Inflammatory macrophage treated with lipopolysaccharide for 4 hours (primary cell): ENCODE data around the gene RNF144B.
A peak's percentile ranks its signal among the peaks of the same experiment; 100 is the strongest.
"Not testable (repeated sequence)": the region's sequence is repeated elsewhere in the genome, so short reads cannot be mapped to it uniquely, and the experiment has no call there.

Source experiments
- DNase-seq: peaks from one replicate; pipeline ENCODE4 v3.0.0-alpha.2; 2020

The RNF144B gene

DNA sequence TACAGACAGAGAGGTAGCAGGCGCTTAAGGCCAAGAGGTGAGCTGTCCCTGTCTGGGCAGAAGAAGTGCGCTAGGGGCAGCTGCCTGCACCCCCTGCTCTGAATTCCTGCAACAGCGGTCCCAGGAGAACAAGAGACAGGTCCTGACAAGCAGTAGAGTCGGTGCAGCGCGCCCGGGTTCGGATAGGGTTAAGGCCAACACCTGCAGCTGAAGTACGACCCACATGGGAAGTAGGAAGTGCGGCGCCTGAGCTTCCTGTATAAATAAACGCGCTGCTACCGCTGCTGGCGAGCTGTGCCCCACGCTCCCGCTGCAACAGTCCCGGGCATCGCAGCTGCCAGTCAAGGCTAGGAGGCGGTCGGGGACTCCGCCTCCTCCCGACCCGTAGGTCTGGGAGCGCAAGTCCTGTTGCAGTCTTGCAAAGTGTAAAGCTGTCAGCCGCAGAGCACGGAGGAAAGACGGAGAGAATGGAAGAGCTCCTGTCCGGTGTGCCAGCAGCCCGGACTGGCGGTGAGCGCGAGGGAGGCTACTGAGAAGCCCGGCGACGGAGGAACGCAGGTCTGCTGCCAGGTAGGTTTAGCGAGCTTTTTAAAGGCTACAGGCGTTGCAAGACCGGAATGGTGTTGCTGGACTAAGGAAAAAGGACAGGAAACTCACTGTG is at the start of gene RNF144B:
Gene RNF144B (plus strand): TSS at position 290 of the 661 bp plus-strand sequence. CDS start 12,185 bp downstream, outside the sequence.
- peak; percentile 96 for DNase-seq

GRCh38 chr6:18339599-18339998 is 47.6 kb upstream of the RNF144B start:
- DNase-seq: no peak

GRCh38 chr6:18340781-18341551 is 46.2 kb upstream of the RNF144B start:
- DNase-seq: no peak

DNA sequence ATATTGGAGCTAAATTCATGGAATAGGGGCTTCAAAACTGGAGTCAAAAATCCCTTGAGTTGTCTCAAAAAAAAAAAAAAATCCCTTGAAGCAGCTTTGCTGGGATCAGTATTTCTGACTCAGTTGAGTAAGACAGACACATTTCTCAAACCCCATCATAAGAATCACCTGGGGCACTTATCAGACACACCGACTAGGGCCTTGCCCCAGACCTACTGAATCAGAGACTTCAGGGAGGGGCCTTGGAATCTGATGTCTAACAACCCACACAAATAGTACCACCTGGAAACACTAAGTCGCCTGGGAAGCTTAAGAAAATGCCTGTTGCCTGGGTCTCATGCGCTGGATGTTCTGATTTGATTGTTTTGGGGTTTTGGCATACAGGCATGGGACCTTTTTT is 44.9 kb upstream of the RNF144B start:
- DNase-seq: no peak

DNA sequence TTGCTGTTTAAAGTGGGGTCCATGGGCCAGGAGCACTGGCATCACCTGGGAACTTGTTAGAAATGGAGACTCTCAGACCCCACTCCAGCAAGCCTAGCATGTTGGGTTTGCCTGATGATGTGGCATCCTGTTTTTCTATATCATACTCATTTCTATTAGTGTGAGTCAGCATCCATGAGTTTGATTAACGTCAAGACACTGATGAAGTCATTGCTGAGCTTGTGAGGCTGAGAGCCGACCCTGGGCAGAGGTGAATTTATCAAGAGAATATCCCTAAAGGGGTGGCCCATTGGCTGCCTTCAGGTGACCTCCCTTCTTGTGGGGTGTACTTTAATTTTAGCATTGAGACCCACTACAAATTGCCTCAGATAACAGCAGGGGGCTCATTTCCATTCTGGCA is 43.4 kb upstream of the RNF144B start:
- DNase-seq: peak; percentile 55

GRCh38 chr6:18347021-18347577 is 40.1 kb upstream of the RNF144B start:
- peak; percentile 40 for DNase-seq

DNA sequence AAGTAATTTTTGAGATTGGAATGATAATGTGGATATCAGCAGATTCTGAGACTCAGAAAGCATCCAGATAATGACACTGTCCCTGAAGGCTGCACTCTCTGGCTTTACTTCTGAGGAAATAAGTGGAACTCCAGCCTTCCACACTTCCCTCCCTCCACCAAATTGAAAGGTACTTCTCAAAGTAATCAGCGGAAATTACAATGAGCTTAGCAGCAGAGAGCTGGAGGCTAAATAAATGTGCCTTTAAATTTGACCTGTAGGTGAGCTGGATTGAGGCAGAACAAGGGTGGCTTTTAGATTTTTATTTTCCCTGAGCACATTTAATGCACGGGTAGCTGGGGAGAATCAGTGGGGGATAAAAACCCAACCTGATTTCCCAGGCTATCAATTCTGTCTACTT is 39.3 kb upstream of the RNF144B start:
- no peak for DNase-seq

- DNase-seq: peak; percentile 70
Observed at GRCh38 chr6:18349386-18349785, 37.8 kb upstream of the RNF144B start.

DNA sequence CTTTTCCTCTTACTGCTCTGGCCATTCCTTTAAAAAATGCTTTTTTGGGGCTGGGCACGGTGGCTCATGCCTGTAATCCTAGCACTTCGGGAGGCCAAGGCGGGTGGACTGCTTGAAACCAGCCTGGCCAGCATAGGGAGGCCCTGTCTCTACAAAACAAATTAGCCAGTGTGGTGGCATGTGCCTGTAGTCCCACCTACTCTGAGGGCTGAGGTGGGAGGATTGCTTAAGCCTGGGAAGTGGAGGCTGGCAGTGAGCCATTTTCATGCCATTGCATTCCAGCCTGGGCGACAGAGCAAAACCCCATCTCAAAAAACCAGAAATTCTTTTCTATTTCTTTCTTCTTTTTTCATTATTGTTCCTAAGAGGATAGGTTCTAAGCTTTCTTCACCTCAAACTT is 36.9 kb upstream of the RNF144B start:
- DNase-seq: peak; percentile 58

DNA sequence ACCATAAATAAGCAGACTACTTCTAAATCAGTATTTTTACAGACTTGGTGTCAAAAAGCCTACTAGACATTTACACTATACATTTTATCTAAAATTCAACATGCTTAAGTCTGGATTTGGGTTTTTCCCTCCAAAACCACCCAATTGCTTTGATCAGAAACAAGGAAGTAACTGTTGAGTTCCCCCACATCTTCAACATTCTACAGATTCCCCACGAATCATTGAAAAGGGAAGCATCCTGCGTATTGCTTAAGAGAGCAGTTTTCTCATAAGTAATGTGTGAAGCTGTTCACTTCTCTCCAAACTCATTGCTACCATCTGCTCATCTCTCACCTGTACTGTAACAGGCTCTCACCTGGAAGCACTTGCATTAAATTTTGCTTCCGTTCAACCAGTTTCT is 36.4 kb upstream of the RNF144B start:
- DNase-seq: peak; percentile 94

- no peak for DNase-seq
Observed at GRCh38 chr6:18352001-18352400, 35.1 kb upstream of the RNF144B start.

DNA sequence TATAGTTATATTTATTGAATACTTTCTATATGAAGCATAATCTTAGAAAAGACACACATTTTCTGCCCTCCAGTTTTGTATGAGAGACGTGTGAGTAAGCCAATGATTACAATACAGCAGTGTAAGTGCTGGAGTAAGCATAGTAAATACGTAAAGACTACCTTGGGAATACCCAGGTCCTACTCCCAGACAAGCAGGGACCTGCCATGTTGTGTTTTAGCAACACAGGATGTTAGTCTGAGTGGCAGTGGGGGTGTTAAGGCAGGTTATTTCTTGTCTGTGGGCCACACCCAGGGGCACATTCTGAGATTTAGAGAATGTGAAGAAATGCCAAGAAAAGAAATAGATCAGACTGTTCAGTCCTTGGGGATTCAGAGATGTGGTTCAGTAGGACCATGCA is 34.3 kb upstream of the RNF144B start:
- no peak for DNase-seq

GRCh38 chr6:18353251-18353650 is 33.9 kb upstream of the RNF144B start:
- DNase-seq: no peak

DNA sequence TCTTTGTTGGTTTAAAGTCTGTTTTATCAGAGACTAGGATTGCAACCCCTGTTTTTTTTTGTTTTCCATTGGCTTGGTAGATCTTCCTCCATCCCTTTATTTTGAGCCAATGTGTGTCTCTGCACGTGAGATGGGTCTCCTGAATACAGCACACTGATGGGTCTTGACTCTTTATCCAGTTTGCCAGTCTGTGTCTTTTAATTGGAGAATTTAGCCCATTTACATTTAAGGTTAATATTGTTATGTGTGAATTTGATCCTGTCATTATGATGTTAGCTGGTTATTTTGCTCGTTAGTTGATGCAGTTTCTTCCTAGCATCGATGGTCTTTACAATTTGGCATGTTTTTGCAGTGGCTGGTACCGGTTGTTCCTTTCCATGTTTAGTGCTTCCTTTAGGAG is 29.6 kb upstream of the RNF144B start:
- not testable (repeated sequence) for DNase-seq

- peak; percentile 71 for DNase-seq
Observed at GRCh38 chr6:18359237-18359885, 27.8 kb upstream of the RNF144B start.

- DNase-seq: no peak
Observed at GRCh38 chr6:18360188-18360587, 27.0 kb upstream of the RNF144B start.

DNA sequence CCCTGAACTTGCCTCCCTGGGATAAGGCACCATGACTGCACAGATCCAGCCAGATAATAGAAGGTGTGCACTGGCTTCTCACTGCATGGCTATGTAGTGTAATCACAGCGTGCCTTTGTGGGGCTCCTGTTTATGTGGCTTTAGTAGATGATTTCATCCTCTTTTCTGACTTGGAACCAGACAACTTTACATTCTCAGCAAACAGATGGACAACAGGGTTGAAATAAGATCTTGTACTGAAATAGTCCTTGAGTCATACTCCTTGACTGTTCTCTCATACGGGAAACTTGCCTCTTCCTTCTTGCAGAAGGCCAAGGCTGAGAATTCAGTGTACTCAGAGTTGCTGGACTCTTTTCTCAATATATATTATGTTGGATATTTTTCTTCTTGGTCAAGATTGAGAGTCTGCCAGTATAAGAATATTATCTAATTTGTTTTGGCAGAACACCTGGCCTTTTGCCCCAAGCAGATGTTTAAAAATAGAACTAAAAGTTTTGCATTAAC is 25.0 kb upstream of the RNF144B start:
- no peak for DNase-seq

- DNase-seq: no peak
Observed at GRCh38 chr6:18363746-18364145, 23.4 kb upstream of the RNF144B start.

- not testable (repeated sequence) for DNase-seq
Observed at GRCh38 chr6:18364561-18364960, 22.6 kb upstream of the RNF144B start.

DNA sequence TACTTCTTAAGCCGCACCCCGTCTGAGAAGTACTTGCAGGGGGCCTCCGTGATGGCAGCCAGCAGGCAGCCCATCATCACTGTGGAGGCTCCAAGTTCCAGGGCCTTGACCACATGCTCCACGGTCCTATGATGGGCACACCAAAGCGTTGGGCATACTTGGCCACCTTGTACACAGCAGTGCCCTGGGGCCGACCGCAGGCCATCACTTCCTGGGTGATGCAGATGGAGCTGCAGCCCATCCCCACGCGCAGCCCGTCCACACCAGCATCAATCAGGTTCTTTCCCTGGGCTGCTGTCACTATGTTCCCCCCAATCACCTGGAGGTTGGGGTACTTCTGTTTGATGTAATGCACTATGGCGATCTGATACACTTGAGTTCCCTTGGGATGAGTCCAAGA is 19.8 kb upstream of the RNF144B start:
- DNase-seq: no peak

DNA sequence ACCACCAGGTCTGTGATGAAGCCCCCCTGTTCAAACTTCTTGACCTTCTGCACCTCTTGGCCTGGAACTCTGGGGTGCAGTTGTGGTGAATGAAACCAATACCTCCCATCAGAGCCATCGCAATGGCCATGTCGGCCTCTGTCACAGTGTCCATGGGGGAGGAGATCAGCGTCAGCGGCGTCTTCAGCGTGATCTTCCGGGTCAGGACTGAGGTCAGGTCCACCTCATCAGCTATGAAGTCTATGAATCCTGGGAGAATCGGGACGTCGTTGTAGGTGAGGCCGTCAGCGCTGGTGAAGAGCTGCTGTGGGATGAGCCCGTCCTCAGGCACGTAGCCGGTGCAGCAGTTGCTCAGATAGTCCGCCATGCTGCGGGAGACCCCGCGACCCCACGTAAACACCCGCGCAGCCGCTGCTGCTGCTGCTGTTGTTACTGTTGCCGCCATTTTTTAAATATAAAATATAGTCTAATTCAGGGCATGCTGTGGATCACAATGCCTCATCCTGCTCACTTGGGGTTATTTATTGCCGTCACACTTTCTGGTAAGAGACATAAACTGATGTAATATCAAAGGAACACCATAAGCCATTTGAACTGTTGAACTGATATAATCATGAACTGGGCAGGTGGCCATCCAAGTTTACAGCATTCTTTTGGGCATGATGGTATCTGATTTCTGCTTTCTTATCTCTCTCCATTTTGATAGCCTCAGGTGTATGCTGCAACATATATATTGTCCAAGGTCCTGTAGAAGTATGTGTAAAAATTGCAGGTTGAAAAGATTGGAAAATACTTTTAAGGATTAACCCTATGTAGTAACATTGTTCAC is 18.7 kb upstream of the RNF144B start:
- no peak for DNase-seq

DNA sequence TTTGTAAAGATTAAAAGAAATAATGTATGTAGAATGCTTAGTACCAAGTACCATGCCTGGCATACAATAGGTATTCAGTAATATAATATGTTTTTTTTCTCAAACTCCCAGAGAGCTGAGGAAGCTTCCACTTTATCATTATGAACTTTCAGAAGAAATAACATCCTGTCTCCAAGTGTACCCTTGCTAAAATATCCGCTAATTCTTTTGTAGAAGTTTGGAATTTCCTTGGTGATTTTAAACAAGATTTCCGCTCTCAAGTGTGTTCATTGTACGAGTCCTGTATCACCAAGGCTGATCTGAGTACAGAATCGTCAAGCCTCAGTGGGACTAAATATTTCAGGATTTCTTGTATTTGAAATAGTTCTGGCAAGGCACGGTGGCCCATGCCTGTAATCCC is 16.1 kb upstream of the RNF144B start:
- no peak for DNase-seq

DNA sequence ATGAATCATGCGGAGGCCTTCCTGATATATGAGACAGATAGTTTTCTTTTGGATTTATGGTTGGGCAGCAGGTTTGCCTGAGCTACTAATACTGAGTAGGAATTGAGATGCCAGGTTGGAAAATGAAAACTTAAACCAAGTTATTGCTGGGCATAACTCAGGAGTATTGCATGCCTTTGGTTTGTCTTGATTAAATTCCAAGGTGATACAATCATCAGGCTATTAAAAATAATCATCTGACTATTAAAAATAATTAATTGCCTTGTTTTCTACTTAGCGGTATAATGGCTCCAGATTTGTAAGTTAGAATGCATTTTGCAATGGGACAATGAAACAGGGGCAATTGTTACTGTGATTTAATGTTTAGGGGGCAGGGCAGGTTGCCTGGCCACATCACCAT is 15.5 kb upstream of the RNF144B start:
- no peak for DNase-seq
